LoVo (cell line): ENCODE results near the gene SLC25A4.
"Not testable (repeated sequence)": the region's sequence is repeated elsewhere in the genome, so short reads cannot be mapped to it uniquely, and the experiment has no call there.

Experiments
- DNase-seq: peaks from one replicate; pipeline ENCODE4 v3.0.0-alpha.2; 2016; ENCODE audit warnings: low spot score

The SLC25A4 gene

DNA sequence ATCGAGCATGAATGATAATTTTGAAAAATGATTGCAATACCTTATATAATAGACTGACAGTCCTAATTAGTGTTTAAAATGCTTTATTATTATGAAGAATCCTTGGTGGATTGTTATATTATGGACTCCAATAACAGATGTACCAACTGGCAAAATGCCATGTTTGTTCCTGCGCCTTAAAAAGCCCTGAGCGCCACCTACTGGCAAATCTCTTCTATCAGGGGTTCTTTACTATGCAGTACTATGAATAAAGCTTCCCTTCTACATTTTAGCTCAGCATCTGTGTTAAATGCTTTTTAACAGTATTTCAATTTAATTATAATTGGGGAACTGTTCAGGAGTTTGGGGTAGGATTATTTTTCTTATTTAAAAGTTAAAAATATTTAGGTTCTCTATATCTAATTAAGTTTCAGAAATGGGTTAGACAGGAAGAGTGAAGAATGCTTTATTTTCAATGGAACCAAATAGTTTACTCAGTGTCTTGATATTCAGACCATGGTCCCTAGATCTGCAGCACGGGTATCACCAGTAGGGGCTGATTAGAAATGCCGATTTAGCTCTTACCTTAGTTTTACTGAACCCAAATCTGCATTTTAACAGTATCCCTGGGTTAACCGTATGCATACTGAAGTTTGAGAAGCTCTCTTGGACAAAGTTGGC lies 40.7 kb downstream of the SLC25A4 start:
- peak; percentile 84 for DNase-seq

DNA sequence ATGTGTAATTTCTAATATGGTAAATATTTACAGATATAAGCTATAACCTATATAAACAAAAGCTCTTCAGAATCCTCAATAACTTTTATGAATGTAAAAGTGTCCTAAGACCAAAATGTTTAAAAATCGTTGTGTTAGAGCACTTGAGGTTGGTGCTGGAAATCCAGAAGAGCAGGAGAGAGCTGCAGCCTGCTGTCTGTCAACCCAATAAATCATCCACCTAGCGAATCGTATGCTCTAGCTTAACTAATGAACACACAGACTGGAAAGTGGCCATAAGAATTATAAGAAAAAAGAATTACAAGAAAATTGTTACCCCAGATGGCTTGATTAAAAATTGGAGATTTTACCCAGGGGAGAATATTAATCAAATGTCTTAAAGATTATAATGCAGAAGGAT lies 43.7 kb downstream of the SLC25A4 start:
- DNase-seq: no peak

DNA sequence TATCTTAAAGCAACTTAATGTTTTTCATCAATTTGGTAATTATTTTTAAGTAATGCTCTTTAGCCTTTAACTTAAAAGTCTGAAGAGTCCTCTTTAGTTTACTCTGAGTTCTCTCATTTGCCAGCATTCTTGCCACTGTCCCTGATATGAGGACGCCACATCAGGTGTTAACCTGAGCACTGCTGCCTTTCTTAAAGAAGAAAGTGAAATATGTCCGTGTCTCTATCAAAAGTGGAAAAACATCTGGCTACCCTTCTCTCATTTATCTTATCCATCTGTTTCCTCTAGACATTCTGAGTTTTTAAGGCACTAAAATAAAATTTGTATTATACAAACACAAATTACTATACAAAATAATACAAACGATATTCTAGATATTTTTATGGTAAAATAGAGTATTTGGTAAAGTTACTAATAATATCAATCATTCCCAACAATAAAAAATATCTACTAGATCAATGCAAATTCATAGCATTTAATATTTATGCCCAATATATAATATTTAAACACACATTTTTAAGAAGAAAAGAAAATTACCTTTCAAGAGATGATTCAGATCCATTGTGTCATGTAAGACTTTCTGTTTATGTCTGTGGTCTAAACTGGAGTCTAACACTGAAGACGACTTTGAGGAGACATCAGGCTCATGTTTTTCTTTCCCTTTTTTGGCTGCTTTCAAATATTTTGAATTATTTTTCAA lies 46.7 kb downstream of the SLC25A4 start:
- no peak for DNase-seq

DNA sequence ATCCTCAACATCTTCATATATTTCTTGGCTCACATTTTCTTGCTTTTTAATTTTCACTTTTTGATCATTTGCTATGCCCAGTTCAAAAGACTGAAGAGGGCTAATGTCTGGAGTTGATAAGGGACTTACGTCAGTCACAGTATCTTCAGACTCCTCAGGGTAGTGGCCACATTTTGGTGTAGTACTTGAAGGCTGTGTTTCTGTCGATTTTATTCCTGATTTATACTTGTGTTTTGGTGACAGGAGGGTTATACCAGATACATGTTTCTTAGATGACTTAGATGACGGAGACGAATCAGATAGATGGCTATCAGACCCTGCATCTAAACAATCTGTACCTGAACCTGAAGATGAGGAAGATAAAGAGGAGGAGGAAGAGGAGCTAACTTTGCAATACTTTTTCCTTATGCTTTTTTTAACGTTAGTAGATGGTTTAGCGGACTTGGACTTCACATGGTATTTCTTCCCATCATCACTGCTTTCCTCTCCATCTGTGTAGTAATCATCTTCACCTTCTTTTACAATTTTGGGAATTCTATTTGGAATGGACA lies 47.3 kb downstream of the SLC25A4 start:
- no peak for DNase-seq

DNA sequence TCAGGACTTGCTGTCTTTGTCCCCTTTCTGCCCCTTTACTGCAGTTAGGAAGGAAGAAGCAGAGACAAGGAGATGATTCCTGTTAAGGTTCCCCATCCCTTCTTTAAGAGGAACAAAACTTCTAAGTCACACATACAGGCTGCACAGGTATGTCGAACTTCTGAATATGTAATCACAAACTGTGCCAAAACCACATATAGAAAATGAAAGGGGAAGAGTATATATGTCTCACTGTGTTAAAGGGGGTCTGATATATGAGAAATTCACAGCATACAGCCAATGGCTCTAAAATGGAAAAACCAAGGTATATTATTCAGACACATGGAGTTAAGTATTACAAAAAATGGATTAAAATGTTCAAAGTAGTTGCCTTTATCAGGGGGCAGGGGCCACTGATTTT lies 49.0 kb downstream of the SLC25A4 start:
- no peak for DNase-seq

DNA sequence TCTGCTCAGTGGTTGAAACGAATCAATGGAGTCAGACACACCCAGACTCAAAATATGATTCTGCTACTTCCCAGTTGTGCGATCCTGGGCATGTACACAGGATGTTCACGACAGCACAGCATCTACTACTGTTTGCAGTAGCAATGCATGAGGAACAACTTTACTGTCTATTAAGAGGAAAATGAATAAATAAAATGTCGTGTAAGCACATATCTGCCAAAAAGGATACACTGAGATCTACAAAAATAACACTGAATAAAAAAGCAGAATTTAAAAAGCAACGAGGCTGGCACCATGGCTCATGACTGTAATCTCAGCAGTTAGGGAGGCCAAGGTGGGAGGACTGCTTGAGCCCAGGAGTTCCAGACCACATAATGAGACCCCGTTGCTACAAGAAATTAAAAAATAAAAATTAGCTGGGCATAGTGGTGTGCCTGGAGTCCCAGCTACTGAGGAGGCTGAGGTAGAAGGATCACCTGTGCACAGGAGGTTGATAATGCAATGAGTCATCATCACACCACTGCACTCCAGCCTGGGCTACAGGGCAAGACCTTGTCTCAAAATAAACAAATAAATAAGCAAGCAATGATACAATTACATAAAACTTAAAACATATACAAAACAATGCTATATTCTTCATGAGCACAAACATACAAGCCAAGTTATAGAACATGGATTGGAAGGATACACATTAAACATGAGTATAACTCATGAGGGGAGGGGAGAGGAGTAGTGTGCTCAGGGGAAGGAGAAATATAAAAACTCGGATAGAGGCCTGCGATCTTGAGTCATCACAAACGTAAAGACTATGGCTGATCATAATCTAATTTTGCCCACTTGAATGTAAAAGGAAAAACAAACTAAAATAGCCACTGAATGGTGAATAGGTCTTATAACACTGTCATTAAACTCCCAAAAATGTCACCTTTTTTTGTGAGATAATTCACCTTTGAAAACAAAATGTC lies 52.1 kb downstream of the SLC25A4 start:
- no peak for DNase-seq

DNA sequence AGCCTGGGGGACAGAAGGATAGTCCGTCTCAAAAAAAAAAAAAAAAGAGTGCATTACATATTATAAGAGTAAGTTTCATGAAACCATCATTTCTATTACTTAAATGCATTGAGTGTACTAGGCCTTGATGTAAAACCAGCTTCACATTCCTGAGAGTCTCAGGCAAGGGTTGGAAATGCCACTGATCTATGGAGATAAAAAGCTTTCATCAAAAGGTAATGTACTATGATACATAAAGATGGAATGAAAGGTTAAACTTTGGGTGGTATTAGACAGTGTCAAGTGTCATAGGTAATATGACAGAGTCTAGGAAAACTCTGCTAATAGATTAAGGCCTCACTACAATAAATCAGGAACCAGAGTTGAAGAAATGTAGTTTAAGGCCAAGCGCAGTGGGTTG lies 53.4 kb downstream of the SLC25A4 start:
- DNase-seq: no peak

DNA sequence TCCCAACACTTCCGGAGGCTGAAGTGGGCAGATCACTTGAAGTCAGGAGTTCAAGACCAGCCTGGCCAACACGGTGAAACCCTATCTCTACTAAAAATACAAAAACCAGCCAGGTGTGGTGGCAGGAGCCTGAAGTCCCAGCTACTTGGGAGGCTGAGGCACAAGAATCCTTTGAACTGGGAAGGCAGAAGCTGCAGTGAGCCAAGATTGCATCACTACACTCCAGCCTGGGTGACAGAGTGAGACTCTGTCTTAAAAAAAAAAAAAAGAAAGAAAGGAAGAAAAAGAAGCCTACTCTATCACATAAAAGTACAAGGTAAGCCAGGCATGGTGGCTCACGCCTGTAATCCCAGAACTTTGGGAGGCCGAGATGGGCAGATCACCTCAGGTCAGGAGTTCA lies 55.1 kb downstream of the SLC25A4 start:
- not testable (repeated sequence) for DNase-seq
